SU-DHL-6 (cell line): ENCODE measurements around the gene CAPZA1.

Source experiments
- H2AFZ ChIP-seq: fragments of 200-600 bp; sonication (generic); 2 replicates; pipeline ENCODE4 v1.6.1; 2014; ENCODE audit warnings: low read depth, mild to moderate bottlenecking, moderate library complexity, mixed read lengths, antibody characterized with exemption, low read length; ENCODE audit not compliant: severe bottlenecking
- H3F3A ChIP-seq: fragments of 200-600 bp; shearing (Covaris generic); 2 replicates; pipeline ENCODE4 v1.6.0; 2016; ENCODE audit warnings: antibody characterized with exemption, mild to moderate bottlenecking; ENCODE audit not compliant: insufficient read depth
- H3K27ac ChIP-seq: fragments of 200-600 bp; sonication (generic); 2 replicates; pipeline ENCODE4 v1.5.1; 2016; ENCODE audit warnings: low read depth, mild to moderate bottlenecking, low read length, moderate library complexity, mixed read lengths
- H3K27me3 ChIP-seq: fragments of 200-600 bp; sonication (generic), shearing (Covaris generic); 2 replicates; pipeline ENCODE4 v1.6.0; 2014; ENCODE audit warnings: mild to moderate bottlenecking, low read length
- H3K36me3 ChIP-seq: fragments of 200-600 bp; sonication (generic); 2 replicates; pipeline ENCODE4 v1.6.1; 2014; ENCODE audit warnings: mild to moderate bottlenecking, low read length, mixed read lengths
- H3K4me2 ChIP-seq: fragments of 300-600, 200-600 bp; shearing (Covaris generic), sonication (generic); 2 replicates; pipeline ENCODE4 v1.6.0; 2014; ENCODE audit warnings: low read length, low read depth, mild to moderate bottlenecking; ENCODE audit not compliant: poor library complexity, severe bottlenecking
- H3K4me3 ChIP-seq: fragments of 200-600 bp; sonication (generic); 2 replicates; pipeline ENCODE4 v1.5.1; 2014; ENCODE audit warnings: antibody characterized with exemption, low read length, mild to moderate bottlenecking, mixed read lengths; ENCODE audit not compliant: insufficient read depth, poor library complexity, severe bottlenecking
- H3K79me2 ChIP-seq: fragments of 200-600 bp; sonication (generic); 2 replicates; pipeline ENCODE4 v1.6.1; 2014; ENCODE audit warnings: mild to moderate bottlenecking, low read length, moderate library complexity; ENCODE audit not compliant: insufficient read depth
- H3K9ac ChIP-seq: fragments of 200-600 bp; sonication (generic); 2 replicates; pipeline ENCODE4 v1.7.0; 2014; ENCODE audit warnings: mild to moderate bottlenecking, low read length
- H3K9me2 ChIP-seq: fragments of 200-600 bp; sonication (generic); replicated peaks from 2 replicates; pipeline ENCODE4 v1.6.1; 2014; ENCODE audit warnings: low read length; ENCODE audit not compliant: insufficient read depth
- H3K9me3 ChIP-seq: fragments of 200-600 bp; sonication (generic); 2 replicates; pipeline ENCODE4 v1.6.1; 2014; ENCODE audit warnings: low read length, mixed read lengths; ENCODE audit not compliant: insufficient read depth
- H4K20me1 ChIP-seq: fragments of 200-600 bp; sonication (generic); 2 replicates; pipeline ENCODE4 v1.6.1; 2014; ENCODE audit warnings: low read depth, mild to moderate bottlenecking, antibody characterized with exemption, low read length, moderate library complexity, mixed read lengths
- EZH2phosphoT487 ChIP-seq: fragments of 200-600 bp; sonication (generic), shearing (Covaris generic); conservative IDR thresholded peaks from 2 replicates; pipeline ENCODE4 v1.6.1; 2018; ENCODE audit warnings: mild to moderate bottlenecking, antibody characterized with exemption, low read length, moderate library complexity, mixed read lengths
- TF ChIP-seq, protein P1 (sequence below): fragments of 200-600 bp; sonication (generic); IDR thresholded peaks from one replicate; pipeline ENCODE4 v1.5.1; 2017; ENCODE audit warnings: antibody characterized with exemption, mild to moderate bottlenecking, low read length, moderate library complexity; ENCODE audit not compliant: insufficient read depth, poor library complexity, severe bottlenecking

The CAPZA1 gene

DNA sequence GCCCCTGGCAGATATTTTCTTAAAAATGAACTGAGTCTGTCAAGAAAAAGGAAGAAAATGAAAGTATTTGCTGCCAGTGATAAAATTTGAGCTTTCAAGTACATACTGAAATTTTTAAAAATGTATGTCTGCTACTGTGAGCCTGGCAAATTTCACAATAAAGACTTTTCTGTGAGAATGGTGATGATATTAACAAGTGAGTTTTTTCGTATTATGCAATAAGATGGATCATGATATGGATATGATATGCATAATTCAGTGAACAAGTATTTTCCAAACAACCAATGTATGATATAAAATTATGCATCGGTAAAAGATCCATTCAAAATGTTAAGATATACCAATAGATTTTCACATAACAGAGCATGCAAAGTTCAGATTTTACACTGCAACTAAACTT lies 16.6 kb upstream of the CAPZA1 start:
- Histone ChIP-seq H3K9me2 (no peaks in the 10 kb centered on the region), H3K4me3 (no peak overlapping the region), H4K20me1 (no peaks in the 10 kb centered on the region), H3K79me2 (no peaks in the 10 kb centered on the region), H2AFZ (no peak overlapping the region), H3K9ac (no peak overlapping the region), H3F3A (no peaks in the 10 kb centered on the region), H3K27ac (no peak overlapping the region), H3K36me3 (no peaks in the 10 kb centered on the region), H3K4me2 (no peak overlapping the region), H3K9me3 (no peaks in the 10 kb centered on the region), H3K27me3 (no peaks in the 10 kb centered on the region)
- no peak for TF ChIP-seq EZH2phosphoT487
- TF ChIP-seq, protein P1, sequence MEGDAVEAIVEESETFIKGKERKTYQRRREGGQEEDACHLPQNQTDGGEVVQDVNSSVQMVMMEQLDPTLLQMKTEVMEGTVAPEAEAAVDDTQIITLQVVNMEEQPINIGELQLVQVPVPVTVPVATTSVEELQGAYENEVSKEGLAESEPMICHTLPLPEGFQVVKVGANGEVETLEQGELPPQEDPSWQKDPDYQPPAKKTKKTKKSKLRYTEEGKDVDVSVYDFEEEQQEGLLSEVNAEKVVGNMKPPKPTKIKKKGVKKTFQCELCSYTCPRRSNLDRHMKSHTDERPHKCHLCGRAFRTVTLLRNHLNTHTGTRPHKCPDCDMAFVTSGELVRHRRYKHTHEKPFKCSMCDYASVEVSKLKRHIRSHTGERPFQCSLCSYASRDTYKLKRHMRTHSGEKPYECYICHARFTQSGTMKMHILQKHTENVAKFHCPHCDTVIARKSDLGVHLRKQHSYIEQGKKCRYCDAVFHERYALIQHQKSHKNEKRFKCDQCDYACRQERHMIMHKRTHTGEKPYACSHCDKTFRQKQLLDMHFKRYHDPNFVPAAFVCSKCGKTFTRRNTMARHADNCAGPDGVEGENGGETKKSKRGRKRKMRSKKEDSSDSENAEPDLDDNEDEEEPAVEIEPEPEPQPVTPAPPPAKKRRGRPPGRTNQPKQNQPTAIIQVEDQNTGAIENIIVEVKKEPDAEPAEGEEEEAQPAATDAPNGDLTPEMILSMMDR = no peak

DNA sequence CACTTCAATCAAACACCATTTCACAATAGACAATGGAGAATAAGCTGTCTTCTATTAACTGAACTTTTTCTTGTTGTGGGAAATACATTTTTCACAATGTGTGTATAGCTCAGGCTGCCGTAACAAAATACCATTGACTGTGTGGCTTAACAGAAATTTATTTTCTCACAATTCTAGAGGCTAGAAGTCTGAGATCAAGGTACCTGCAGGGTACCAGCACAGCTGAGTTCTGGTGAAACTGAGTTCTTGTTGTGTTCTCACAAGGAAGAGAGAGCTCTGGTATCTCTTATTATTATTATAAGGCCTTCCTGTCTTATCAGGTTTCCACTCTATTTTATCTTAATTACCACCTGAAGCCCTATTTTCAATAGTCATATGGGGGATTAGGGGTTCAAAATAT lies 16.1 kb upstream of the CAPZA1 start:
- no peaks in the 10 kb centered on the region for H3K9me2 ChIP-seq
- no peaks in the 10 kb centered on the region for H3K27me3 ChIP-seq
- H2AFZ ChIP-seq = no peak overlapping the region
- TF ChIP-seq, protein P1 = no peak
- no peaks in the 10 kb centered on the region for H3K9me3 ChIP-seq
- H3K4me2 ChIP-seq = no peak overlapping the region
- no peaks in the 10 kb centered on the region for H3K79me2 ChIP-seq
- H4K20me1 ChIP-seq = no peaks in the 10 kb centered on the region
- no peaks in the 10 kb centered on the region for H3K36me3 ChIP-seq
- H3K4me3 ChIP-seq = no peak overlapping the region
- no peaks in the 10 kb centered on the region for H3F3A ChIP-seq
- H3K9ac ChIP-seq = no peak overlapping the region
- H3K27ac ChIP-seq = no peak overlapping the region

- Histone ChIP-seq H3K9ac (no peak overlapping the region), H3K36me3 (no peaks in the 10 kb centered on the region), H3K27ac (no peak overlapping the region), H3K27me3 (no peaks in the 10 kb centered on the region), H3K9me2 (no peaks in the 10 kb centered on the region), H4K20me1 (no peaks in the 10 kb centered on the region), H3K79me2 (no peaks in the 10 kb centered on the region), H3K9me3 (no peaks in the 10 kb centered on the region), H3K4me3 (no peak overlapping the region), H2AFZ (no peak overlapping the region), H3K4me2 (no peak overlapping the region), H3F3A (no peaks in the 10 kb centered on the region)
- TF ChIP-seq, protein P1 = no peak
- no peak for TF ChIP-seq EZH2phosphoT487
Observed at GRCh38 chr1:112605633-112606327, 13.9 kb upstream of the CAPZA1 start.
